Cerebellar cortex (tissue), 1 donor: ENCODE results near the gene GAST.
"Not testable (repeated sequence)": the region's sequence is repeated elsewhere in the genome, so short reads cannot be mapped to it uniquely, and the experiment has no call there.

ENCODE experiments used
- DNase-seq: peaks from one replicate; pipeline ENCODE4 v3.0.0-alpha.2; 2015; ENCODE audit warnings: low spot score

Gene GAST

GRCh38 chr17:41683441-41684007 lies 28.6 kb upstream of the GAST start:
- DNase-seq, result no peak

DNA sequence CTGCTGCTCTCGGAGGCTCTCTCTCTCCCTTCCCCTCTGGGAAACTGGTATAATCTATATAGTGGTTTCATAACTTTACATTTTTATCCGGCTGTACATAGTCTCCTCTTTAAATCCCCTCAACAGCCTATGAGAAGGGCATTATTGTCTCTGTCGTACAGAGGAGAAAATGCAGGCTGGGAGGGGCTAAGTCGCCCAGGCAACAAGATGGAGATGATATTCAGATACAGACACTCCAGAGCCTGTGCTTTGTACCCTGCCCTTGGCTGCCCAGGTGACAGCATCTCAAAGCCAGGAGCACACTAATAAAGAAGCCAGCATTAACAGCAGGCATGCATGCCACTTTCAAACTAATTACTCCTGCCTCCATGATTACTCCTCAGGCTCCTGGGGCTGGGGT lies 28.1 kb upstream of the GAST start:
- no peak for DNase-seq

- DNase-seq, result not testable (repeated sequence)
Observed at GRCh38 chr17:41685753-41686152, 26.4 kb upstream of the GAST start.

DNA sequence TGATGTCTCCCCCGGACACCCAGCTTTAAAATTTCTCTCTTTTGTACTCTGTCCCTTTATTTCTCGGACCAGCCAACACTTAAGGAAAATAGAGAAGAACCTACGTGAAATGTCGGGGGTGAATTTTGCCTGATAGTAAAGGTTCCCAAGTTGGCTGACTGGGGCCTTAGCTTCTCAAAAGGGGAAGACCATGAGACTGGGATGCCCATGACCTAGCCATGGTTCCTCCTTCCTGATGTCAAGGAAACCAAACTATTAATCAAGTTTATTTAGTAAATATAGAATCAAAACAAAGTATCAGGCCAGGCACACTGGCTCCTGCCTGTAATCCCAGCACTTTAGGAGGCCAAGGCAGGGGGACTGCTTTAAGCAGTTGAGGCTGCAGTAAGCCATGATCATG lies 25.9 kb upstream of the GAST start:
- no peak for DNase-seq

GRCh38 chr17:41687828-41688640 lies 24.1 kb upstream of the GAST start:
- peak; percentile 66 for DNase-seq

- DNase-seq, result peak; percentile 100
Observed at GRCh38 chr17:41688641-41689496, 23.3 kb upstream of the GAST start, which contains the start of gene EIF1. EIF1 (plus strand) TSS chr17:41688885; CDS start chr17:41689039, 154 bp downstream.

DNA sequence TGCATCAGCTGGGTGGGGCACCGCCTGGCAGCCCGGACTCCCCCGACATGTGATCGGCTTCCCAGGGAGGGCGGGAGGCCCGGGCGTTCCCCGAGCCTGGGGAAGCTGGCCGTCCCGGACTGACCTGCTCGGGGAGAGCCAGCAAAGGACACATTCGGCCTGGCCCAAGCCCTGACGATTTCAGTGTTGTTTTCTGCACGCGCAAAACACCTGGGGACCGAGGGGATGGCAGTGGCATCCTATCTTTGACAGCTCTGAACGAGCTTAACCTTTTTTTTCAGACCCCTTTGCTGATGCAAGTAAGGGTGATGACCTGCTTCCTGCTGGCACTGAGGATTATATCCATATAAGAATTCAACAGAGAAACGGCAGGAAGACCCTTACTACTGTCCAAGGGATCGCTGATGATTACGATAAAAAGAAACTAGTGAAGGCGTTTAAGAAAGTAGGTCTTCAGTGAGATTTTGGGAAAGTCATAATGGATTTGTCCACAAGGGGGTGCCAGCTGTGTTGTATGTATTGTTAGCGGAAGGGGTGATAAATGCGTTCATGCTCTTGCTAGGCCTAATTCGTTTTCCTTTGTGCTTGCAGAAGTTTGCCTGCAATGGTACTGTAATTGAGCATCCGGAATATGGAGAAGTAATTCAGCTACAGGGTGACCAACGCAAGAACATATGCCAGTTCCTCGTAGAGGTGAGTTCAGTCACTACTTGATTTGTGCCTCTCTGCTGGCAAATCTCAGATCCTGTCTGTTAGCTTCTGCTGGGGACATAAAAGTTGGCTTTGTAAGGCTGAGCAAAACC lies 22.4 kb upstream of the GAST start:
- peak; percentile 53 for DNase-seq

- DNase-seq, result no peak
Observed at GRCh38 chr17:41690497-41690896, 21.6 kb upstream of the GAST start.

- no peak for DNase-seq
Observed at GRCh38 chr17:41691031-41691777, 20.9 kb upstream of the GAST start.

DNA sequence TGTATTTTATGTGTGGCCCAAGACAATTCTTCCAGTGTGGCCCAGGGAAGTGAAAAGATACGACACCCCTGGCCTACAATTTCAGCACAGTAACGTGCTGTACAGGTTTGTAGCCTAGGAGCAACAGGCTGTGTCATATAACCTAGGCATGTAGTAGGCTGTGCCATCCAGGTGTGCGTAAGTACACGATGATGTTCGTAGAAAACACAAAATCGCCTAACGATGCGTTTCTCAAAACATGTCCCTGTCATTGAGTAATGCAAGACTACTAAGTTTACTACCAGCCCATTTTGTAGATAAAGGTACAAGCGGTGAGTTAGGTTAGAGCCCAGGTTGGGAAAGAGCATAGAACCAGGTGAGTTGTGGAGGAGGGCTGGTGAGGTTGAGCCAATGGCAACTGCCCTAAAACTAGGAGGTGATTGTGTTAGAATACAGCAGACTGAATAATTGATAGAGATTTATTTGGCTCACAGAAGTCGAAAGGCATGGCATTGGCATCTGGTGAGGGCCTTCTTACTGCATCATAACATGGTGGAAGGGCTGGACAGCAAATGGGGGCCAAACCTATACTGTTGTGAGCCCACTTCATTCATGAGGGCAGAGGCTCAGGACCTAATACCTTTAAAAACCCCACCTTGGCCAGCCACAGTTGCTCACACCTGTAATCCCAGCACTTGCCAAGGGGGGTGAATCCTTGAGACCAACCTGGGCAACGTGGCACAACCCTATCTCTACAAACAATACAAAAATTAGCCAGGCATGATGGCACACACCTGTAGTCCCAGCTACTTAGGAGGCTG lies 19.2 kb upstream of the GAST start:
- no peak for DNase-seq

- DNase-seq, result peak; percentile 51
Observed at GRCh38 chr17:41695134-41695661, 16.9 kb upstream of the GAST start.

DNA sequence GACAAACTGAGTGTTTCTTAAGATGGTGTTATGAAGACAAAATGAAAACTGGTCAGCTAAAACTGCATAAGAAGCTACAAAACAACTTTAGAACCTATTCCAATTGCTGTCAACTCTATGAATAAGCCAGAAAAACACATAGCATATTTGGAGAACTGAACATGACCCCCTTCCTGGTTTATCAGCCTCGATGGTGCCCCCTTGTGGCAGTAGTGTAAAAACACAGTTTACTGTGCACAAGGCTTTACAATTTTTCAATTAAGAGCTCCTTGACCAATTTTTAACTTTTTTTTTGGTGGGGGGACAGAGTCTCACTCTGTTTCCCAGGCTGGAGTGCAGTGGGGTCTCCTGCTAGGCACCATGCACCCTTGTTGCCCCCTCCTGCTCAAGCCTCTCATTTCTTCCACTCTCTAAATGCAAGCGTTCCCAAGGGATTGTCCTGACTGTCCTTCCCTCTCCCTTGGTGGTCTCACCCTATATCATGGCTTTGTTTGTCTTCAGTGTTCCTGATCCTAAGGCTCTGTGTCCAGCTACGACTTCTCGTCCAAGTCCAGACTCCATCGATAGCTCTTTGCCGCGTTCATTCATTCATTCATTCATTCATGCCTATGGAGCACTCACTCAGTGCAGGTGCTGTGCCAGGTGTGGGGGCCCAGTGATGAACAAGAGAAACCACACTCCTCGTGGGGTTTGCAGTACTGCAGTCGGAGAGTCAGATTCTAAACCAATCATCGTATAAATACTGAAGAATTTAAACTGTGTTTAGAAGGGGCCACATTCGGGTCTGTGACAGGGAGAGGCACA lies 16.0 kb upstream of the GAST start:
- peak; percentile 92 for DNase-seq

- no peak for DNase-seq
Observed at GRCh38 chr17:41697122-41697962, 14.8 kb upstream of the GAST start.

DNA sequence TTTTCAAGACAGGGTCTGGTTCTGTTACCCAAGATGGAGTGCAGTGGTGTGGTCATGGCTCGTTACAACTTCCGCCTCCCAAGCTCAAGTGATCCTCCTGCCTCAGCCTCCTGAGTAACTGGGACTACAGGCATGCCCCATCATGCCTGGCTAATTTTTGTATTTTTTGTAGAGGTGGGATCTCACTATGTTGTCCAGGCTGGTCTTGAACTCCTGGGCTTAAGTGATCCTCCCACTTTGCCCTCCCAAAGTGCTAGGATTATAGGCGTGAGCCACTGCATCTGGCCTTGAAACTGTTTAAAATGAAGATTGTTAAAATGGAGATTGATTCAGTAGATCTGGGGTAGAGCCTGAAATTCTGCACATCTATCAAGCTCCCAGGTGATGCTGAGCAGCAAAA lies 11.3 kb upstream of the GAST start:
- not testable (repeated sequence) for DNase-seq

- no peak for DNase-seq
Observed at GRCh38 chr17:41702712-41703111, 9.4 kb upstream of the GAST start.

GRCh38 chr17:41705271-41705991 lies 6.7 kb upstream of the GAST start:
- DNase-seq, result no peak
